ENCODE results near the gene IGFBP4.
"Not testable (repeated sequence)": the region's sequence is repeated elsewhere in the genome, so short reads cannot be mapped to it uniquely, and the experiment has no call there.

The IGFBP4 gene

GRCh38 chr17:40443196-40443987 lies at the start of gene IGFBP4:
TSS of gene IGFBP4 (plus strand) at chr17:40443450. CDS start at chr17:40443736, 286 bp downstream.
- peak; percentile 88 for DNase-seq (ENCODE audit: low spot score)

GRCh38 chr17:40399185-40399584 lies 44.1 kb upstream of the IGFBP4 start:
- peak; percentile 36 for DNase-seq (ENCODE audit: low spot score)

GRCh38 chr17:40402668-40403067 lies 40.6 kb upstream of the IGFBP4 start:
- DNase-seq (ENCODE audit: low spot score), result no peak

DNA sequence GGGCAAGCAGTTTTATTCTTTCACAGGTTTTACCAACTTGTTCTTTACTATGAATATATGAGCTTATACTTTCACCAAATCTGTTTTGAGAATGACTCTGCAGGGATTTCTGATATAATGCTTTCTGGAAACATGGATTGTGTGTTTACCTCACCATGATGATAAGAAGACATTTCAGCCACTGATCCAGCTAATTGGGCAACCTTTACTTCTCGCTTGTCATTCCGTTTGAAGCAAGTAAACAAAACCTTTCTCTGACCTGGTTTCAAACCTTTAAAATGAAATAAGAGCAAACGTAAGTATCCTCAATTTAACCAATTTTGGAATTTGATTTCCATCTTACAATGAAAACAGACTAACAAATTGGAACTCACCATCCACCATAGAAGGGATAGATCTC lies 39.2 kb upstream of the IGFBP4 start:
- DNase-seq (ENCODE audit: low spot score), result no peak

- DNase-seq (ENCODE audit: low spot score), result no peak
These were observed 35.8 kb upstream of the IGFBP4 start for GRCh38 chr17:40407460-40407859.

GRCh38 chr17:40409540-40409939 lies 33.7 kb upstream of the IGFBP4 start:
- not testable (repeated sequence) for DNase-seq (ENCODE audit: low spot score)

- no peak for DNase-seq (ENCODE audit: low spot score)
These were observed 33.2 kb upstream of the IGFBP4 start for GRCh38 chr17:40410082-40410481.

- DNase-seq (ENCODE audit: low spot score), result no peak
These were observed 31.4 kb upstream of the IGFBP4 start for GRCh38 chr17:40411821-40412220.

DNA sequence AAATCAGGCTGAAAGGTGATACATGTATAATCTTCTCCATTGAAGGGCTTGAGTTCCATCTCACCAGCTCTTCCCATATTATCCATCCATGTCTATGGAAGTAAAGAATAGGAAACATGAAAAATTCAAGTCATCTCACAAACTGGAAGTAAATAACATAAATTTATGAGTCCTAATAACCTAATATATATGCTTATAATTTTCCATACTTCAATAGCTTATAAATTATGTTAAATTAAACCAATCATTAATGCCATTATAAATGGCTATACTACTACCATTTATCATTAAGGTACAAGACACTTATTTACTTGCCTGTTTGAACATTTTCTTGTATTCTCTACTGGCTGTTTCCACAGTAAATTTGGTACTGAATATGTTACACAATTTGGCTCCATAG lies 30.4 kb upstream of the IGFBP4 start:
- DNase-seq (ENCODE audit: low spot score), result no peak

DNA sequence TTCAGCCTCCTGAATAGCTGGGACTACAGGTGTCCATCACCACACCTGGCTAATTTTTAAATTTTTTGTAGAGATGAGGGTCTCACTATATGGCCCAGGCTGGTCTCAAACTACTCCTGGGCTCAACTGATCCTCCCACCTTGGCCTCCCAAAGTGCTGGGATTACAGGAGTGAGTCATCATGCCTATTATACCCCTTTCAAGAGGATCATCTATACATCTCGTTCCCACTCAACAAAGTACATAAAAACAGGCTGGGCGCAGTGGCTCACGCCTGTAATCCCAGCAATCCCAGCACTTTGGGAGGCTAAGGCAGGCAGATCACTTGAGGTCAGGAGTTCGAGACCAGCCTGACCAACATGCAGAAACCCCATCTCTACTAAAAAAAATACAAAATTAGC lies 28.9 kb upstream of the IGFBP4 start:
- not testable (repeated sequence) for DNase-seq (ENCODE audit: low spot score)

DNA sequence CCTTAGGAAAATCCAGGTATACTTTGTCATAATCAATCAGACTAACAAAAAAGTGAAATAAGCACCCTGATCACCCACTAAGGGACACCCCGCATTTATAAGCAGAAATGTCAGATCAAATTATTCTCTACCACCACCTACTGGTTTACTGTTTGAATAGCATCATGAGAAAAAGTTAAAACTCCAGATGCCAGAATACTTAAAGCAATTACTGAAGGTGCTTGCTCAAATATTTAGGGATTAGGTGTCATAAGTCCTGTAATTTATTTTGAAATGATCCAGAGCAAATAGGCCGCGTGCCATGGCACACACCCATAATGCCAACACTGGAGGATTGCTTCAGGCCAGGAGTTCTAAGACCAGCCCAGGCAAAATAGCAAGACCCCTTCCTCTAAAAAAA lies 27.9 kb upstream of the IGFBP4 start:
- DNase-seq (ENCODE audit: low spot score), result peak; percentile 41

DNA sequence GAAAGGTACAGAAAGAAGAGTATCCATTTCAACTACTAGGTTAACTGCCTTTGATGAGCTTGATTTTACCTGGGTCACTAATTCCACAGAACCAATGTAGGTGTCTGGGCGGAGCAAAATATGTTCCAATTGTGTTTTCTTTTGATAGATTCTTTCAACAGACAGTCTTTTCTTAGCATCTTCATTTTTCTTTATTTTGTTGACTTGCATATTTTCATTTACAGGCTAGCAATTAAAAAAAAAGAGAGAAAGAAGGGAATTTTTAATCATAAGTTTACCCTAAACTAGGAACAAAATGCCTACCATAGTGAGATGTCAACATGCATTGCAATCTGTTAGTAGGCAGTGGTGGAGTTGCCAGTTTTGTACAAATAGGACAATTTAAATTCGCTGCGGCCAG lies 26.6 kb upstream of the IGFBP4 start:
- no peak for DNase-seq (ENCODE audit: low spot score)

GRCh38 chr17:40417258-40417608 lies 26.0 kb upstream of the IGFBP4 start:
- DNase-seq (ENCODE audit: low spot score), result no peak

- DNase-seq (ENCODE audit: low spot score), result peak; percentile 99
These were observed 25.4 kb upstream of the IGFBP4 start, which contains the start of gene TOP2A for GRCh38 chr17:40417609-40418427. TSS of gene TOP2A (minus strand) at chr17:40417896. CDS start at chr17:40417791, 105 bp downstream.

DNA sequence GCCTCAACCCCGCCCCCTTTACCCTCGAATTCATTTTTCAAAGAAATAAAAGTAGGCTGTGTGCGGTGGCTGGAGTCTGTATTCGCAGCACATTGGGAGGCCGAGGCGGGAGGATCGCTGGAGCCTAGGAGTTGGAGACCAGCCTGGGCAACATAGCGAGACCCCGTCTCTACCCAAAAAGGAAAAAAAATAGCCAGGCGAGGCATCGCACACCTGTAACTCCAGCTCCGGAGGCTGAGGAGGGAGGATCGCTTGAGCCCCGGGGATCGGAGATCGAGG lies 24.9 kb upstream of the IGFBP4 start:
- DNase-seq (ENCODE audit: low spot score), result no peak

- DNase-seq (ENCODE audit: low spot score), result no peak
These were observed 23.5 kb upstream of the IGFBP4 start for GRCh38 chr17:40419559-40420331.

GRCh38 chr17:40422990-40423633 lies 20.1 kb upstream of the IGFBP4 start:
- DNase-seq (ENCODE audit: low spot score), result no peak

GRCh38 chr17:40425741-40426140 lies 17.5 kb upstream of the IGFBP4 start:
- DNase-seq (ENCODE audit: low spot score), result no peak

GRCh38 chr17:40427002-40427491 lies 16.2 kb upstream of the IGFBP4 start:
- no peak for DNase-seq (ENCODE audit: low spot score)

DNA sequence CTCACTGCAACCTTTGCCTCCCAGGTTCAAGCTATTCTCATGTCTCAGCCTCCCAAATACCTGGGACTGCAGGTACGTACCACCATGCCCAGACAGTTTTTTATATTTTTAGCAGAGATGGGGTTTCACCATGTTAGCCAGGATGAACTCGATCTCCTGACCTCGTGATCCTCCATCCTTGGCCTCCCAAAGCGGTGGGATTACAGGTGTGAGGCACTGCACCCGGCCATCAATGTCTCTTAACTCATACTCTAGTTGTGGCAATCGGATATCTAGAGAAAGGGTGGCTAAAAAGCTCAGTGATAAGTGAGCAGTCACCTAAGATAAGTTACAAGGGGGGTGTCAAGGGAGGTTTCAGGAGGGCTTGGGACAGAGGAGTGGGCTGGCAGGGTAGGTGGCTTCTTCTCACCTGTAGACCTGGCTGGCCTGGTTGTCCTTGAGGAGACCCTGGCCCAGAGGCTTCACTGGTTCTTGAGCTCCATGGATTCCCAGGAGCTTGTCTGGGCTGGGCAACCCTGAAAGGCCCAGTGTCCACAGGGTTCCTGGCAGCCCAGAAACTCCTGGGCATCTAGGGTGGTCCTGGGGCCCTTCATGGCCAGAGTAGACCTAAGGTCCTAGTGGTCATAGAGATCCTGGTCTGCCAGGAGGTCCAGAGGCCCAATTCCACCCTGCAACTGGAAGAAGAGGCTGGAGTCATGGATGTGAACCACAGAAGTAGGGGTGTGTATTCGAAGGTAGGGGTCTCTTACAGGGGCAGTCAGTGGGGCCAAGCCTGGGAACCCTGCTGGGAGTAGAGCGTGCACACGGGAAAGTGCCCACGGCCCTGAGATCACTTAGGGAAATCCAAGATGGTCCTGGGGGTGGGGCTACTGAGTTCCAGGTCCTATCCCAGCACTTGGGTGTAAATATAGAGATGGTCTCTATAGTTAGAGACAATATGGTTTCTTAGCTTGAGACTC lies 12.7 kb upstream of the IGFBP4 start:
- no peak for DNase-seq (ENCODE audit: low spot score)

DNA sequence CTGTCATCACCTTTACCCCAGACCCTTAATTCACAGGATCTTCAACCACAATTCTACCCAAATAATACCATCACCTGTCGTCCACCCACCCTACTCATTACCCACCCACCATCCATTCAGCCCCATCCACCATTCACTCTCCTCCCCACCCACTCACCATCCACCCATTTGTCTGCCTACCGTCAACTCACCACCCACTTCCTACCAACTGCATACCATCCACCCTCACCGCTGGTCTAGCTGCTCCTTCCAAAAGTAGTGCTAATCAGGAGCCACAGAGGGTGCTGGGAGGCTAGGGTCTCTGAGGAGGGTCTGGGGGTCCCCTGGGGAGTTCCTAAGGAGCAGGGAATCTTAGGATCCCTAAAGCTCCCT lies 12.0 kb upstream of the IGFBP4 start:
- no peak for DNase-seq (ENCODE audit: low spot score)

Measured in AG08396 (cell line).